Smooth muscle cell (in vitro differentiated cells): ENCODE data around the gene SERPINA1. TPM values are rescaled to one million over a fixed set of nuclear protein-coding genes. Genes with fewer than 3 reads are reported as not detected.
"Not testable (repeated sequence)": the region's sequence is repeated elsewhere in the genome, so short reads cannot be mapped to it uniquely, and the experiment has no call there.

Experiments used
- DNase-seq: peaks from one replicate; lab custom pipeline; 2025; ENCODE audit not compliant: unreplicated experiment; lab: John Stamatoyannopoulos, UW
- H2AFZ ChIP-seq: fragments of 200-600 bp; sonication (generic); 2 replicates; pipeline ENCODE4 v1.6.0; 2016; ENCODE audit warnings: antibody characterized with exemption, low read depth, mild to moderate bottlenecking
- H3F3A ChIP-seq: fragments of 200-600 bp; sonication (generic); 2 replicates; pipeline ENCODE4 v1.6.0; 2017; ENCODE audit warnings: antibody characterized with exemption, low read depth
- H3K27ac ChIP-seq: fragments of 200-600 bp; sonication (generic); 2 replicates; pipeline ENCODE4 v1.5.1; 2016; ENCODE audit warnings: low read depth, mild to moderate bottlenecking
- H3K27me3 ChIP-seq: fragments of 200-600 bp; sonication (generic); 2 replicates; pipeline ENCODE4 v1.6.1; 2016; ENCODE audit warnings: low read depth, mild to moderate bottlenecking
- H3K36me3 ChIP-seq: fragments of 200-600 bp; sonication (generic); 2 replicates; pipeline ENCODE4 v1.5.1; 2016; ENCODE audit warnings: low read depth
- H3K4me1 ChIP-seq: fragments of 200-600 bp; sonication (generic); 2 replicates; pipeline ENCODE4 v1.5.1; 2016; ENCODE audit warnings: low read depth
- H3K4me2 ChIP-seq: fragments of 200-600 bp; sonication (generic); 2 replicates; pipeline ENCODE4 v1.6.0; 2016; ENCODE audit warnings: mild to moderate bottlenecking
- H3K4me3 ChIP-seq: fragments of 200-600 bp; sonication (generic); 2 replicates; pipeline ENCODE4 v1.5.1; 2016; ENCODE audit warnings: mild to moderate bottlenecking
- H3K79me2 ChIP-seq: fragments of 200-600 bp; sonication (generic); 2 replicates; pipeline ENCODE4 v1.6.0; 2016; ENCODE audit warnings: low read depth, mild to moderate bottlenecking
- H3K9ac ChIP-seq: fragments of 200-600 bp; sonication (generic); 2 replicates; pipeline ENCODE4 v1.6.0; 2016; ENCODE audit warnings: low read depth
- H3K9me3 ChIP-seq: fragments of 200-600 bp; sonication (generic); replicated peaks from 2 replicates; pipeline ENCODE4 v1.5.1; 2016; ENCODE audit warnings: low read depth
- H4K20me1 ChIP-seq: fragments of 200-600 bp; sonication (generic); 2 replicates; pipeline ENCODE4 v1.6.0; 2016; ENCODE audit warnings: low read depth
- CTCF ChIP-seq: fragments of 200-600 bp; sonication (generic); IDR thresholded peaks from 2 replicates; pipeline ENCODE4 v1.5.1; 2017; ENCODE audit warnings: borderline replicate concordance, mild to moderate bottlenecking, antibody characterized with exemption; ENCODE audit not compliant: insufficient read depth, poor library complexity, severe bottlenecking
- WGBS: methylation state at CpG from one replicate; pipeline ENCODE4 v1.1.7; 2016; ENCODE audit warnings: low lambda C conversion rate; 5-methylcytosine and 5-hydroxymethylcytosine counted together
- polyA plus RNA-seq: library from polyadenylated mRNA; unstranded; fragments of >200 nt; fragmentation: Nextera tagmentation; extraction: Ambion mirVana; gene quantifications from 2 replicates; pipeline ENCODE4 v1.2.1, GENCODE V29; 2016
- total RNA-seq: library from RNA; depleted of rRNA; stranded (reverse); fragments of >200 nt; gene quantifications from 2 replicates; pipeline ENCODE4 v1.2.3, GENCODE V29; 2014

SERPINA1 gene
- total and polyA plus RNA-seq, 2 experiments from 2014 or later, result 1.8 to 2.4 TPM

- 90% methylated on average over 5 of the region's 5 CpGs for WGBS
- Histone ChIP-seq H4K20me1 (no peaks in the 10 kb centered on the region), H2AFZ (no peak overlapping the region), H3K9ac (no peak overlapping the region), H3K36me3 (no peaks in the 10 kb centered on the region), H3K4me3 (no peak overlapping the region), H3K4me1 (no peaks in the 10 kb centered on the region), H3K27ac (no peak overlapping the region), H3F3A (no peaks in the 10 kb centered on the region), H3K79me2 (no peaks in the 10 kb centered on the region), H3K9me3 (no peaks in the 10 kb centered on the region), H3K4me2 (no peak overlapping the region), H3K27me3 (peaks cover 7% of the 10 kb centered on the region)
- no peak for DNase-seq
- no peak for TF ChIP-seq CTCF
Observed at GRCh38 chr14:94356379-94357056, 31.9 kb downstream of the SERPINA1 start.

GRCh38 chr14:94355191-94355794 is 33.1 kb downstream of the SERPINA1 start:
- Histone ChIP-seq H3K4me2 (no peak overlapping the region), H2AFZ (no peak overlapping the region), H3K9me3 (no peaks in the 10 kb centered on the region), H3F3A (no peaks in the 10 kb centered on the region), H3K79me2 (no peaks in the 10 kb centered on the region), H3K27me3 (peaks cover 7% of the 10 kb centered on the region), H4K20me1 (no peaks in the 10 kb centered on the region), H3K4me3 (no peak overlapping the region), H3K9ac (no peak overlapping the region), H3K27ac (no peak overlapping the region), H3K36me3 (no peaks in the 10 kb centered on the region), H3K4me1 (no peaks in the 10 kb centered on the region)
- WGBS, result 31% methylated on average over 14 of the region's 15 CpGs
- DNase-seq, result no peak
- TF ChIP-seq CTCF, result peak; percentile 38

- Histone ChIP-seq H2AFZ (no peak overlapping the region), H3K36me3 (no peaks in the 10 kb centered on the region), H3K4me3 (no peak overlapping the region), H3K79me2 (no peaks in the 10 kb centered on the region), H4K20me1 (no peaks in the 10 kb centered on the region), H3F3A (no peaks in the 10 kb centered on the region), H3K9ac (no peak overlapping the region), H3K27me3 (peaks cover 7% of the 10 kb centered on the region), H3K4me2 (no peak overlapping the region), H3K4me1 (no peaks in the 10 kb centered on the region), H3K9me3 (no peaks in the 10 kb centered on the region), H3K27ac (no peak overlapping the region)
- no peak for DNase-seq
- no peak for TF ChIP-seq CTCF
- WGBS, result 97% methylated on average over 3 of the region's 3 CpGs
Observed at GRCh38 chr14:94354638-94355185, 33.7 kb downstream of the SERPINA1 start.

- not testable (repeated sequence) for H3K4me2 ChIP-seq, H3K27ac ChIP-seq, H3K4me3 ChIP-seq, H3K9me3 ChIP-seq, H3K36me3 ChIP-seq, H3K9ac ChIP-seq, H2AFZ ChIP-seq, H4K20me1 ChIP-seq, DNase-seq, H3K4me1 ChIP-seq, H3K79me2 ChIP-seq, H3F3A ChIP-seq, H3K27me3 ChIP-seq
- 79% methylated on average over 8 of the region's 8 CpGs for WGBS
Observed at GRCh38 chr14:94354190-94354589, 34.2 kb downstream of the SERPINA1 start.
